HepG2 (cell line): ENCODE measurements around the gene DDX24. TPM values are rescaled to one million over a fixed set of nuclear protein-coding genes. Genes with fewer than 3 reads are reported as not detected.

Experiments used
- ATAC-seq: fragments of 200-7000 bp; cut with Tn5 transposase; 3 replicates; pipeline ENCODE4 v1.9.1; 2020; ENCODE audit warnings: mild to moderate bottlenecking, moderate library complexity
- BruUV-seq: library from RNA; stranded (reverse); fragments of 400-500 nt; replicated peaks from 2 replicates; lab custom pipeline; 2021; lab: Mats Ljungman, UMichigan
- CTCF ChIA-PET: fragments of 300-600 bp; formaldehyde crosslinking; extraction: SDS; loops from one replicate; lab custom pipeline; 2021; ENCODE audit warnings: low total read pairs, inconsistent platforms, low intra/inter-chr PET ratio; lab: Yijun Ruan, JAX
- POLR2A ChIA-PET: fragments of 350-600 bp; sonication (Branson Sonifier 250); formaldehyde crosslinking; loops from one replicate; lab custom pipeline; 2020; ENCODE audit warnings: antibody characterized with exemption, inconsistent platforms; lab: Yijun Ruan, JAX
- DNase-seq: peaks from one replicate; pipeline ENCODE4 v3.0.0-alpha.2; 2015; ENCODE audit warnings: low spot score
- FAIRE-seq: peaks from 3 replicates; lab custom pipeline; 2011; peaks lifted over from hg19 to GRCh38; lab: Jason Lieb, UNC
- H2AFZ ChIP-seq: one replicate; pipeline ENCODE4 v1.6.1; 2011; ENCODE audit warnings: low read length, inconsistent platforms
- H3K27ac ChIP-seq: fragments of 300-600 bp; 3 replicates; pipeline ENCODE4 v1.8.0; 2011; ENCODE audit warnings: mixed run types, mild to moderate bottlenecking, mixed read lengths, low read length, inconsistent platforms; ENCODE audit not compliant: insufficient read depth; ENCODE audit errors: extremely low read length
- H3K27me3 ChIP-seq, 2 experiments: fragments of 200-600 bp in 1 of 2; 2 replicates in 1 of 2; 3 replicates in 1 of 2; pipeline versions ENCODE4 v1.6.0 to v1.8.0; 2011; ENCODE audit warnings: low read length in 2 of 2, mild to moderate bottlenecking in 2 of 2, moderate library complexity in 2 of 2, inconsistent platforms in 1 of 2; ENCODE audit not compliant: insufficient read depth in 2 of 2, control insufficient read depth in 1 of 2
- H3K36me3 ChIP-seq, 2 experiments: fragments of 200-600 bp in 1 of 2; replicated peaks in 1 of 2; 2 replicates in 1 of 2; 3 replicates in 1 of 2; pipeline versions ENCODE4 v1.5.1 to v1.8.0; 2011; ENCODE audit warnings: low read length in 2 of 2, inconsistent platforms in 1 of 2; ENCODE audit not compliant: insufficient read depth in 2 of 2, control insufficient read depth in 1 of 2
- H3K4me1 ChIP-seq: 2 replicates; pipeline ENCODE4 v1.5.1; 2012; ENCODE audit warnings: low read length, inconsistent platforms; ENCODE audit not compliant: insufficient read depth
- H3K4me2 ChIP-seq: 2 replicates; pipeline ENCODE4 v1.6.0; 2011; ENCODE audit warnings: low read depth, low read length, inconsistent platforms
- H3K4me3 ChIP-seq, 3 experiments: fragments of 200-600 bp in 1 of 3; sonication (generic), shearing (Covaris generic) in 1 of 3; replicated peaks in 1 of 3; 2 replicates each; pipeline ENCODE4 v1.5.1; 2011 to 2016; ENCODE audit warnings: low read length in 3 of 3, inconsistent platforms in 2 of 3, low read depth in 2 of 3, mild to moderate bottlenecking in 2 of 3, control low read depth in 1 of 3, mixed read lengths in 1 of 3; ENCODE audit not compliant: insufficient read depth in 1 of 3
- H3K79me2 ChIP-seq: one replicate; pipeline ENCODE4 v1.6.1; 2011; ENCODE audit warnings: low read length, inconsistent platforms; ENCODE audit not compliant: insufficient read depth
- H3K9ac ChIP-seq: 2 replicates; pipeline ENCODE4 v1.6.0; 2011; ENCODE audit warnings: mild to moderate bottlenecking, low read depth, low read length, inconsistent platforms; ENCODE audit not compliant: insufficient read depth
- H3K9me3 ChIP-seq: 2 replicates; pipeline ENCODE4 v1.5.1; 2012; ENCODE audit warnings: mild to moderate bottlenecking, low read length
- H4K20me1 ChIP-seq: 2 replicates; pipeline ENCODE4 v1.6.0; 2011; ENCODE audit warnings: inconsistent platforms, mild to moderate bottlenecking, low read length, moderate library complexity; ENCODE audit not compliant: insufficient read depth
- ARID3A ChIP-seq: IDR thresholded peaks from 2 replicates; pipeline ENCODE4 v1.6.1; 2012; ENCODE audit warnings: low read depth, low read length, improper control_type of control experiment
- HNRNPLL ChIP-seq: fragments of 200-400 bp; formaldehyde crosslinking; IDR thresholded peaks from 2 replicates; pipeline ENCODE4 v1.6.1; 2017; ENCODE audit warnings: mild to moderate bottlenecking, low read depth, low read length; ENCODE audit not compliant: poor library complexity, severe bottlenecking
- JUN ChIP-seq: sonication (generic); formaldehyde crosslinking; IDR thresholded peaks from 2 replicates; pipeline ENCODE4 v1.4.0; 2020; ENCODE audit warnings: mild to moderate bottlenecking, missing genetic modification reagents
- RBM22 ChIP-seq: fragments of 200-400 bp; formaldehyde crosslinking; optimal IDR thresholded peaks from 2 replicates; pipeline ENCODE3; 2017; ENCODE audit warnings: mild to moderate bottlenecking, low read length, moderate library complexity
- ZFP62 ChIP-seq: sonication (generic); formaldehyde crosslinking; IDR thresholded peaks from 2 replicates; pipeline ENCODE4 v1.4.0; 2020; ENCODE audit warnings: missing genetic modification reagents
- ZKSCAN8 ChIP-seq: IDR thresholded peaks from 2 replicates; pipeline ENCODE4 v1.6.1; 2016; ENCODE audit warnings: borderline replicate concordance, missing genetic modification reagents, missing compliant biosample characterization
- ZNF142 ChIP-seq: sonication (generic); formaldehyde crosslinking; IDR thresholded peaks from 2 replicates; pipeline ENCODE4 v1.4.0; 2020; ENCODE audit warnings: missing genetic modification reagents
- ZNF160 ChIP-seq: sonication (generic); formaldehyde crosslinking; IDR thresholded peaks from 2 replicates; pipeline ENCODE4 v1.8.0; 2022; ENCODE audit warnings: mild to moderate bottlenecking, inconsistent platforms, missing genetic modification reagents
- ZNF33B ChIP-seq: sonication (generic); formaldehyde crosslinking; IDR thresholded peaks from 2 replicates; pipeline ENCODE4 v1.5.1; 2020; ENCODE audit warnings: mild to moderate bottlenecking, missing genetic modification reagents
- ZNF362 ChIP-seq: sonication (generic); formaldehyde crosslinking; IDR thresholded peaks from 2 replicates; pipeline ENCODE4 v1.4.0; 2020; ENCODE audit warnings: missing genetic modification reagents, mild to moderate bottlenecking, borderline replicate concordance
- WGBS: methylation state at CpG from one replicate; pipeline ENCODE4 v1.1.6; 2017; ENCODE audit warnings: low lambda C conversion rate; 5-methylcytosine and 5-hydroxymethylcytosine counted together
- in situ Hi-C: cut with HindIII; loops from 2 replicates; pipeline ENCODE4 v1.10.0; 2017; ENCODE audit warnings: low pct_unique_long_range_greater_than_20kb; ENCODE audit not compliant: extremely low pct_ligation_motif_present
- intact Hi-C: fragments of 100-400 bp; cut with micrococcal nuclease; formaldehyde crosslinking; loops from one replicate; pipeline ENCODE4 v1.10.0; 2022; ENCODE audit not compliant: unreplicated experiment
- polyA plus RNA-seq, 8 experiments: library from polyadenylated mRNA; depleted of rRNA in 3 of 8; stranded (reverse) in 7 of 8; unstranded in 1 of 8; fragments of >200 nt; fragmentation: Illumina TruSeq in 4 of 8; extraction: Trizol in 4 of 8; gene quantifications; 2 replicates each; pipeline versions ENCODE4 v1.2.1 to v1.2.3, GENCODE V29; 2011 to 2016; ENCODE audit warnings: low read depth in 4 of 8, missing spikeins in 1 of 8, mixed read lengths in 1 of 8; ENCODE audit not compliant: insufficient read depth in 1 of 8
- total RNA-seq, 5 experiments: library from RNA; depleted of rRNA; stranded (reverse); fragments of >200 nt; fragmentation: Illumina TruSeq; extraction: Trizol; gene quantifications; 2 replicates each; pipeline ENCODE4 v1.2.3, GENCODE V29; 2016; ENCODE audit warnings: low read depth in 1 of 5

Gene DDX24
- total and polyA plus RNA-seq, 2 of the 13 experiments (the other 11 are each of a cell fraction or from before 2014, with no cell fraction given): 67.3 to 149 TPM

GRCh38 chr14:94128216-94128839 lies 47.3 kb upstream of the DDX24 start (continued):
- TF ChIP-seq RBM22: no peak
- TF ChIP-seq ZNF142 (CRISPR knock-in tag): no peak
- TF ChIP-seq, all 625 proteins: peak for 0

GRCh38 chr14:94127330-94127729 lies 46.3 kb upstream of the DDX24 start:
- POLR2A ChIA-PET: no interaction called here
- ATAC-seq (no peak), FAIRE-seq (no peak), DNase-seq (no peak)
- no peaks in the 10 kb centered on the region for H3K9me3 ChIP-seq
- H3K4me3 ChIP-seq: no peak overlapping the region
- H3K36me3 ChIP-seq: no peaks in the 10 kb centered on the region
- H2AFZ ChIP-seq: no peak overlapping the region
- in situ Hi-C loops (no loop called here), intact Hi-C loops (loop anchor here (5.0 kb wide), 1 partner anchor 45 kb away; the partner anchor contains the start of genes DDX24 and IFI27L1)
- BruUV-seq: no TSS peak
- no peak overlapping the region for H3K4me2 ChIP-seq
- H3K27ac ChIP-seq: no peak overlapping the region
- WGBS: 0% methylated on average over 1 of the region's 6 CpGs
- H4K20me1 ChIP-seq: no peaks in the 10 kb centered on the region
- peaks cover 32% of the 10 kb centered on the region for H3K4me1 ChIP-seq
- H3K27me3 ChIP-seq: peaks cover 2 to 23% of the 10 kb centered on the region in 2 experiments
- CTCF ChIA-PET: no interaction called here
- no peak overlapping the region for H3K9ac ChIP-seq
- no peaks in the 10 kb centered on the region for H3K79me2 ChIP-seq
- TF ChIP-seq HNRNPLL (no peak), ZKSCAN8 (CRISPR knock-in tag) (no peak), ARID3A (no peak), ZFP62 (CRISPR knock-in tag) (no peak), ZNF33B (CRISPR knock-in tag) (no peak), ZNF362 (no peak), ZNF160 (CRISPR knock-in tag) (no peak), JUN (CRISPR knock-in tag) (no peak)
